ENCODE measurements around the gene SPZ1.
"Not testable (repeated sequence)": the region's sequence is repeated elsewhere in the genome, so short reads cannot be mapped to it uniquely, and the experiment has no call there.

SPZ1 gene

GRCh38 chr5:80299601-80300000 lies 20.2 kb upstream of the SPZ1 start:
- Histone ChIP-seq H3K9ac (ENCODE audit: low read depth, low read length) (no peak overlapping the region), H3K4me1 (ENCODE audit: control insufficient read depth, insufficient read depth, low read length) (no peaks in the 10 kb centered on the region), H3K9me3 (ENCODE audit: control insufficient read depth, insufficient read depth, low read length) (peaks cover 5% of the 10 kb centered on the region; the same call in 1 of the 2 replicates), H3K27ac (ENCODE audit: low read depth, low read length) (no peak overlapping the region), H3K36me3 (ENCODE audit: control insufficient read depth, insufficient read depth, low read length) (no peaks in the 10 kb centered on the region), H3K4me3 (ENCODE audit: low read depth, low read length) (no peak overlapping the region), H3K27me3 (ENCODE audit: control insufficient read depth, insufficient read depth, low read length) (no peaks in the 10 kb centered on the region)

- H3K4me3 ChIP-seq (ENCODE audit: low read depth, low read length): no peak overlapping the region
- H3K27me3 ChIP-seq (ENCODE audit: control insufficient read depth, insufficient read depth, low read length): no peaks in the 10 kb centered on the region
- no peaks in the 10 kb centered on the region for H3K4me1 ChIP-seq (ENCODE audit: control insufficient read depth, insufficient read depth, low read length)
- H3K36me3 ChIP-seq (ENCODE audit: control insufficient read depth, insufficient read depth, low read length): no peaks in the 10 kb centered on the region
- peaks cover 5% of the 10 kb centered on the region; the same call in 1 of the 2 replicates for H3K9me3 ChIP-seq (ENCODE audit: control insufficient read depth, insufficient read depth, low read length)
- H3K27ac ChIP-seq (ENCODE audit: low read depth, low read length): no peak overlapping the region
- H3K9ac ChIP-seq (ENCODE audit: low read depth, low read length): no peak overlapping the region
Measured at GRCh38 chr5:80300125-80300524, 19.7 kb upstream of the SPZ1 start.

- H3K27me3 ChIP-seq (ENCODE audit: control insufficient read depth, insufficient read depth, low read length); H3K9me3 ChIP-seq (ENCODE audit: control insufficient read depth, insufficient read depth, low read length); H3K4me3 ChIP-seq (ENCODE audit: low read depth, low read length); H3K27ac ChIP-seq (ENCODE audit: low read depth, low read length); H3K36me3 ChIP-seq (ENCODE audit: control insufficient read depth, insufficient read depth, low read length); H3K9ac ChIP-seq (ENCODE audit: low read depth, low read length); H3K4me1 ChIP-seq (ENCODE audit: control insufficient read depth, insufficient read depth, low read length): not testable (repeated sequence)
Measured at GRCh38 chr5:80300796-80301195, 19.0 kb upstream of the SPZ1 start.

- not testable (repeated sequence) for H3K9me3 ChIP-seq (ENCODE audit: control insufficient read depth, insufficient read depth, low read length); H3K27me3 ChIP-seq (ENCODE audit: control insufficient read depth, insufficient read depth, low read length); H3K27ac ChIP-seq (ENCODE audit: low read depth, low read length); H3K4me1 ChIP-seq (ENCODE audit: control insufficient read depth, insufficient read depth, low read length); H3K36me3 ChIP-seq (ENCODE audit: control insufficient read depth, insufficient read depth, low read length); H3K9ac ChIP-seq (ENCODE audit: low read depth, low read length); H3K4me3 ChIP-seq (ENCODE audit: low read depth, low read length)
Measured at GRCh38 chr5:80301342-80301741, 18.5 kb upstream of the SPZ1 start.

- Histone ChIP-seq H3K36me3 (ENCODE audit: control insufficient read depth, insufficient read depth, low read length) (no peaks in the 10 kb centered on the region), H3K9me3 (ENCODE audit: control insufficient read depth, insufficient read depth, low read length) (peaks cover 5% of the 10 kb centered on the region; the same call in 1 of the 2 replicates), H3K4me3 (ENCODE audit: low read depth, low read length) (no peak overlapping the region), H3K9ac (ENCODE audit: low read depth, low read length) (no peak overlapping the region), H3K27me3 (ENCODE audit: control insufficient read depth, insufficient read depth, low read length) (no peaks in the 10 kb centered on the region), H3K4me1 (ENCODE audit: control insufficient read depth, insufficient read depth, low read length) (peaks cover 5% of the 10 kb centered on the region; the same call in 1 of the 2 replicates), H3K27ac (ENCODE audit: low read depth, low read length) (no peak overlapping the region)
Measured at GRCh38 chr5:80302636-80303035, 17.2 kb upstream of the SPZ1 start.

- no peaks in the 10 kb centered on the region for H3K27me3 ChIP-seq (ENCODE audit: control insufficient read depth, insufficient read depth, low read length)
- H3K4me1 ChIP-seq (ENCODE audit: control insufficient read depth, insufficient read depth, low read length): peaks cover 5% of the 10 kb centered on the region; the same call in 1 of the 2 replicates
- no peak overlapping the region for H3K9ac ChIP-seq (ENCODE audit: low read depth, low read length)
- H3K36me3 ChIP-seq (ENCODE audit: control insufficient read depth, insufficient read depth, low read length): no peaks in the 10 kb centered on the region
- no peak overlapping the region for H3K4me3 ChIP-seq (ENCODE audit: low read depth, low read length)
- H3K27ac ChIP-seq (ENCODE audit: low read depth, low read length): no peak overlapping the region
- 0 out of 2 replicates have a peak, but pooled peaks cover 3% of the 10 kb centered on the region for H3K9me3 ChIP-seq (ENCODE audit: control insufficient read depth, insufficient read depth, low read length)
Measured at GRCh38 chr5:80308526-80308925, 11.3 kb upstream of the SPZ1 start.

- Histone ChIP-seq H3K27me3 (ENCODE audit: control insufficient read depth, insufficient read depth, low read length) (no peaks in the 10 kb centered on the region), H3K9me3 (ENCODE audit: control insufficient read depth, insufficient read depth, low read length) (0 out of 2 replicates have a peak, but pooled peaks cover 3% of the 10 kb centered on the region), H3K4me3 (ENCODE audit: low read depth, low read length) (no peak overlapping the region), H3K27ac (ENCODE audit: low read depth, low read length) (no peak overlapping the region), H3K36me3 (ENCODE audit: control insufficient read depth, insufficient read depth, low read length) (no peaks in the 10 kb centered on the region), H3K4me1 (ENCODE audit: control insufficient read depth, insufficient read depth, low read length) (peaks cover 5% of the 10 kb centered on the region; the same call in 1 of the 2 replicates), H3K9ac (ENCODE audit: low read depth, low read length) (no peak overlapping the region)
Measured at GRCh38 chr5:80309871-80310665, 9.7 kb upstream of the SPZ1 start.

- no peaks in the 10 kb centered on the region for H3K36me3 ChIP-seq (ENCODE audit: control insufficient read depth, insufficient read depth, low read length)
- 0 out of 2 replicates have a peak, but pooled peaks cover 3% of the 10 kb centered on the region for H3K9me3 ChIP-seq (ENCODE audit: control insufficient read depth, insufficient read depth, low read length)
- H3K4me3 ChIP-seq (ENCODE audit: low read depth, low read length): no peak overlapping the region
- H3K4me1 ChIP-seq (ENCODE audit: control insufficient read depth, insufficient read depth, low read length): no peaks in the 10 kb centered on the region
- H3K9ac ChIP-seq (ENCODE audit: low read depth, low read length): no peak overlapping the region
- H3K27ac ChIP-seq (ENCODE audit: low read depth, low read length): no peak overlapping the region
- no peaks in the 10 kb centered on the region for H3K27me3 ChIP-seq (ENCODE audit: control insufficient read depth, insufficient read depth, low read length)
Measured at GRCh38 chr5:80315244-80315643, 4.6 kb upstream of the SPZ1 start.

- H3K9me3 ChIP-seq (ENCODE audit: control insufficient read depth, insufficient read depth, low read length): no peaks in the 10 kb centered on the region
- H3K9ac ChIP-seq (ENCODE audit: low read depth, low read length): no peak overlapping the region
- H3K36me3 ChIP-seq (ENCODE audit: control insufficient read depth, insufficient read depth, low read length): no peaks in the 10 kb centered on the region
- no peaks in the 10 kb centered on the region for H3K27me3 ChIP-seq (ENCODE audit: control insufficient read depth, insufficient read depth, low read length)
- H3K4me1 ChIP-seq (ENCODE audit: control insufficient read depth, insufficient read depth, low read length): no peaks in the 10 kb centered on the region
- H3K27ac ChIP-seq (ENCODE audit: low read depth, low read length): no peak overlapping the region
- no peak overlapping the region for H3K4me3 ChIP-seq (ENCODE audit: low read depth, low read length)
Measured at GRCh38 chr5:80318212-80318611, 1.6 kb upstream of the SPZ1 start.

GRCh38 chr5:80324912-80325311 lies 5.1 kb downstream of the SPZ1 start:
- Histone ChIP-seq H3K9me3 (ENCODE audit: control insufficient read depth, insufficient read depth, low read length) (no peaks in the 10 kb centered on the region), H3K27me3 (ENCODE audit: control insufficient read depth, insufficient read depth, low read length) (no peaks in the 10 kb centered on the region), H3K4me1 (ENCODE audit: control insufficient read depth, insufficient read depth, low read length) (no peaks in the 10 kb centered on the region), H3K9ac (ENCODE audit: low read depth, low read length) (no peak overlapping the region), H3K36me3 (ENCODE audit: control insufficient read depth, insufficient read depth, low read length) (no peaks in the 10 kb centered on the region), H3K4me3 (ENCODE audit: low read depth, low read length) (no peak overlapping the region), H3K27ac (ENCODE audit: low read depth, low read length) (no peak overlapping the region)

GRCh38 chr5:80326468-80326867 lies 6.7 kb downstream of the SPZ1 start:
- Histone ChIP-seq H3K27ac (ENCODE audit: low read depth, low read length) (no peak overlapping the region), H3K27me3 (ENCODE audit: control insufficient read depth, insufficient read depth, low read length) (no peaks in the 10 kb centered on the region), H3K9ac (ENCODE audit: low read depth, low read length) (no peak overlapping the region), H3K9me3 (ENCODE audit: control insufficient read depth, insufficient read depth, low read length) (no peaks in the 10 kb centered on the region), H3K4me3 (ENCODE audit: low read depth, low read length) (no peak overlapping the region), H3K4me1 (ENCODE audit: control insufficient read depth, insufficient read depth, low read length) (no peaks in the 10 kb centered on the region), H3K36me3 (ENCODE audit: control insufficient read depth, insufficient read depth, low read length) (no peaks in the 10 kb centered on the region)

Data from HUES48 (cell line).